K562 (cell line): ENCODE measurements around the gene KLHL22. TPM values are rescaled to one million over a fixed set of nuclear protein-coding genes. Genes with fewer than 3 reads are reported as not detected.

Source experiments
- CXXC5 ChIP-seq: fragments of 250-450 bp; sonication (Bioruptor Pico); IDR thresholded peaks from 2 replicates; pipeline ENCODE4 v1.8.0; 2022; ENCODE audit warnings: inconsistent platforms, mild to moderate bottlenecking, moderate library complexity
- HNRNPK ChIP-seq: fragments of 200-400 bp; formaldehyde crosslinking; IDR thresholded peaks from one replicate; pipeline ENCODE4 v1.6.1; 2018; ENCODE audit warnings: mild to moderate bottlenecking, low read depth, low read length; ENCODE audit not compliant: poor library complexity, severe bottlenecking
- OTX1 ChIP-seq: fragments of 450-650 bp; formaldehyde crosslinking; IDR thresholded peaks from 2 replicates; pipeline ENCODE4 v1.4.0; 2022; ENCODE audit warnings: mild to moderate bottlenecking
- ZNF124 ChIP-seq: sonication (generic); formaldehyde crosslinking; IDR thresholded peaks from 2 replicates; pipeline ENCODE4 v1.8.1; 2022; ENCODE audit warnings: missing genetic modification reagents
- ZNF24 ChIP-seq: fragments of 450-650 bp; IDR thresholded peaks from 2 replicates; pipeline ENCODE4 v1.6.1; 2016
- ZNF778 ChIP-seq: fragments of 450-650 bp; formaldehyde crosslinking; IDR thresholded peaks from 2 replicates; pipeline ENCODE4 v1.4.0; 2020; ENCODE audit warnings: mild to moderate bottlenecking, moderate library complexity
- polyA plus RNA-seq, 8 experiments: library from polyadenylated mRNA; depleted of rRNA in 4 of 8; stranded (reverse) in 5 of 8; unstranded in 3 of 8; fragments of >200 nt; fragmentation: Nextera tagmentation in 2 of 8; fragmentation: Illumina TruSeq in 1 of 8; extraction: Ambion mirVana in 2 of 8; extraction: Trizol in 1 of 8; gene quantifications; 2 replicates each; pipeline versions ENCODE4 v1.2.1 to v1.2.3, GENCODE V29; 2011 to 2014; ENCODE audit warnings: inconsistent platforms in 1 of 8, missing spikeins in 1 of 8
- total RNA-seq, 7 experiments: library from RNA; depleted of rRNA in 6 of 7; stranded (reverse); fragments of >200 nt in 6 of 7; fragmentation: Illumina TruSeq in 2 of 7; extraction: Trizol in 2 of 7; gene quantifications; 2 replicates each; pipeline versions ENCODE4 v1.2.1 to v1.2.3, GENCODE V29; 2011 to 2021; ENCODE audit warnings: low replicate concordance in 1 of 7
- TF ChIP-seq, protein P1 (sequence below): sonication (generic); formaldehyde crosslinking; IDR thresholded peaks from 2 replicates; pipeline ENCODE4 v1.9.0; 2022; ENCODE audit warnings: mild to moderate bottlenecking, missing genetic modification reagents
- TF ChIP-seq, protein P2 (sequence below): sonication (generic); formaldehyde crosslinking; IDR thresholded peaks from 2 replicates; pipeline ENCODE4 v1.8.1; 2023; ENCODE audit warnings: mild to moderate bottlenecking, missing genetic modification reagents
- TF ChIP-seq, protein P3 (sequence below): sonication (generic); formaldehyde crosslinking; IDR thresholded peaks from 2 replicates; pipeline ENCODE4 v1.8.1; 2023; ENCODE audit warnings: mild to moderate bottlenecking, missing genetic modification reagents, moderate library complexity
- TF ChIP-seq, protein P4 (sequence below): fragments of 250-450 bp; sonication (Bioruptor Pico); IDR thresholded peaks from 2 replicates; pipeline ENCODE4 v1.9.0; 2021; ENCODE audit warnings: mild to moderate bottlenecking, inconsistent platforms
- TF ChIP-seq, protein P5 (sequence below): fragments of 250-450 bp; sonication (Bioruptor Pico); IDR thresholded peaks from 2 replicates; pipeline ENCODE4 v1.4.0; 2020
- TF ChIP-seq, protein P6 (sequence below): sonication (generic); formaldehyde crosslinking; IDR thresholded peaks from 2 replicates; pipeline ENCODE4 v1.8.0; 2023; ENCODE audit warnings: mild to moderate bottlenecking, missing genetic modification reagents

KLHL22 gene
- total and polyA plus RNA-seq, 9 of the 15 experiments (the other 6 are each of a cell fraction or from before 2014, with no cell fraction given): 1.3 to 25.6 (median 15.2) TPM

DNA sequence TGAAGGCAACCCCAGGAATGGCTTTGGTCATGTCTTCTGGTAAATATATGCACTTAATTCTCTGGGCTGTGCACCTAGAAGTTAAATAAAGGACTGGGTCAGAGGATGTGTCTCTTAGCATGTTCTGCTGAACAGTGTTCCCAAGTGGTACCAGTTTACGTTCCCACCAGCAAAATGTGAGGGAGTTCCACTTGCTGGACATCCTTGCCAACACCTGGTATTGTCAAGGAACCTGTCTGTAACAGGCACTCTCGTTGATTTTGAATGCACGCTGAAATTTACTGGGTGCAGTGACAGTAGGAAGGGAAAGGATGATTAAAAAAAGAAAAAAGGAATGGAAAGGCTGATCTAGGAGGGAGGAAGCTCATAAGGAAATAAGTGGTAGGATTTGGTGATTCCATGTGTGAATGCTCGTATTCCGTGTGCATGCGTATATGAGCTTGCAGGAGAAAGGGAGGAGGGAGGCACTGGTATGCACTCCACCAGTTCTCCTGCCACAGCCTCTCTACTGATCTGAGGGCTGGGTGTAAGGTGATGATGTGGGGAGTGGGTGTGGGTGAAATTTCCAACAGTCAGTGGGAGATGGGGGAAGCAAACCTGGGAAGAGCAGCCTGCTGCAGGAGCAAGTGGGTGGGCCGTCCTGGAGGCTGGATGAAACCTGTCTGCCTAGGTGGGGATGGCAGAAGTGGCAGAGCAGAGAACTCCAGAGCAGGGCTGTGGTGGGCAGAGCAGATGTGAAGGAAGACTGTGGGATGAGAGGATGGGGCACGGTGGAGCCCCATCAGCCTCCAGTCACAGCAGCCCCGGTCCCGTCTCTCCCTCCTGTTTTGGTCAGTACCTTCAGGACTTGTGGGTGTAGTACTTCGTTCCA, 26.8 kb upstream of the KLHL22 start (continued):
- TF ChIP-seq CXXC5 (no peak), HNRNPK (no peak), ZNF24 (no peak), ZNF778 (CRISPR knock-in tag) (no peak), OTX1 (CRISPR knock-in tag) (peak; percentile 87), ZNF124 (no peak)
- TF ChIP-seq, protein P1, sequence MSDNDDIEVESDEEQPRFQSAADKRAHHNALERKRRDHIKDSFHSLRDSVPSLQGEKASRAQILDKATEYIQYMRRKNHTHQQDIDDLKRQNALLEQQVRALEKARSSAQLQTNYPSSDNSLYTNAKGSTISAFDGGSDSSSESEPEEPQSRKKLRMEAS (CRISPR knock-in tag): peak; percentile 14
- TF ChIP-seq, protein P2, sequence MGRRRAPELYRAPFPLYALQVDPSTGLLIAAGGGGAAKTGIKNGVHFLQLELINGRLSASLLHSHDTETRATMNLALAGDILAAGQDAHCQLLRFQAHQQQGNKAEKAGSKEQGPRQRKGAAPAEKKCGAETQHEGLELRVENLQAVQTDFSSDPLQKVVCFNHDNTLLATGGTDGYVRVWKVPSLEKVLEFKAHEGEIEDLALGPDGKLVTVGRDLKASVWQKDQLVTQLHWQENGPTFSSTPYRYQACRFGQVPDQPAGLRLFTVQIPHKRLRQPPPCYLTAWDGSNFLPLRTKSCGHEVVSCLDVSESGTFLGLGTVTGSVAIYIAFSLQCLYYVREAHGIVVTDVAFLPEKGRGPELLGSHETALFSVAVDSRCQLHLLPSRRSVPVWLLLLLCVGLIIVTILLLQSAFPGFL (CRISPR knock-in tag): no peak
- TF ChIP-seq, protein P3, sequence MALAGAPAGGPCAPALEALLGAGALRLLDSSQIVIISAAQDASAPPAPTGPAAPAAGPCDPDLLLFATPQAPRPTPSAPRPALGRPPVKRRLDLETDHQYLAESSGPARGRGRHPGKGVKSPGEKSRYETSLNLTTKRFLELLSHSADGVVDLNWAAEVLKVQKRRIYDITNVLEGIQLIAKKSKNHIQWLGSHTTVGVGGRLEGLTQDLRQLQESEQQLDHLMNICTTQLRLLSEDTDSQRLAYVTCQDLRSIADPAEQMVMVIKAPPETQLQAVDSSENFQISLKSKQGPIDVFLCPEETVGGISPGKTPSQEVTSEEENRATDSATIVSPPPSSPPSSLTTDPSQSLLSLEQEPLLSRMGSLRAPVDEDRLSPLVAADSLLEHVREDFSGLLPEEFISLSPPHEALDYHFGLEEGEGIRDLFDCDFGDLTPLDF (CRISPR knock-in tag): peak; percentile 52
- TF ChIP-seq, protein P4, sequence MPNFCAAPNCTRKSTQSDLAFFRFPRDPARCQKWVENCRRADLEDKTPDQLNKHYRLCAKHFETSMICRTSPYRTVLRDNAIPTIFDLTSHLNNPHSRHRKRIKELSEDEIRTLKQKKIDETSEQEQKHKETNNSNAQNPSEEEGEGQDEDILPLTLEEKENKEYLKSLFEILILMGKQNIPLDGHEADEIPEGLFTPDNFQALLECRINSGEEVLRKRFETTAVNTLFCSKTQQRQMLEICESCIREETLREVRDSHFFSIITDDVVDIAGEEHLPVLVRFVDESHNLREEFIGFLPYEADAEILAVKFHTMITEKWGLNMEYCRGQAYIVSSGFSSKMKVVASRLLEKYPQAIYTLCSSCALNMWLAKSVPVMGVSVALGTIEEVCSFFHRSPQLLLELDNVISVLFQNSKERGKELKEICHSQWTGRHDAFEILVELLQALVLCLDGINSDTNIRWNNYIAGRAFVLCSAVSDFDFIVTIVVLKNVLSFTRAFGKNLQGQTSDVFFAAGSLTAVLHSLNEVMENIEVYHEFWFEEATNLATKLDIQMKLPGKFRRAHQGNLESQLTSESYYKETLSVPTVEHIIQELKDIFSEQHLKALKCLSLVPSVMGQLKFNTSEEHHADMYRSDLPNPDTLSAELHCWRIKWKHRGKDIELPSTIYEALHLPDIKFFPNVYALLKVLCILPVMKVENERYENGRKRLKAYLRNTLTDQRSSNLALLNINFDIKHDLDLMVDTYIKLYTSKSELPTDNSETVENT (CRISPR knock-in tag): peak; percentile 83
- TF ChIP-seq, protein P5, sequence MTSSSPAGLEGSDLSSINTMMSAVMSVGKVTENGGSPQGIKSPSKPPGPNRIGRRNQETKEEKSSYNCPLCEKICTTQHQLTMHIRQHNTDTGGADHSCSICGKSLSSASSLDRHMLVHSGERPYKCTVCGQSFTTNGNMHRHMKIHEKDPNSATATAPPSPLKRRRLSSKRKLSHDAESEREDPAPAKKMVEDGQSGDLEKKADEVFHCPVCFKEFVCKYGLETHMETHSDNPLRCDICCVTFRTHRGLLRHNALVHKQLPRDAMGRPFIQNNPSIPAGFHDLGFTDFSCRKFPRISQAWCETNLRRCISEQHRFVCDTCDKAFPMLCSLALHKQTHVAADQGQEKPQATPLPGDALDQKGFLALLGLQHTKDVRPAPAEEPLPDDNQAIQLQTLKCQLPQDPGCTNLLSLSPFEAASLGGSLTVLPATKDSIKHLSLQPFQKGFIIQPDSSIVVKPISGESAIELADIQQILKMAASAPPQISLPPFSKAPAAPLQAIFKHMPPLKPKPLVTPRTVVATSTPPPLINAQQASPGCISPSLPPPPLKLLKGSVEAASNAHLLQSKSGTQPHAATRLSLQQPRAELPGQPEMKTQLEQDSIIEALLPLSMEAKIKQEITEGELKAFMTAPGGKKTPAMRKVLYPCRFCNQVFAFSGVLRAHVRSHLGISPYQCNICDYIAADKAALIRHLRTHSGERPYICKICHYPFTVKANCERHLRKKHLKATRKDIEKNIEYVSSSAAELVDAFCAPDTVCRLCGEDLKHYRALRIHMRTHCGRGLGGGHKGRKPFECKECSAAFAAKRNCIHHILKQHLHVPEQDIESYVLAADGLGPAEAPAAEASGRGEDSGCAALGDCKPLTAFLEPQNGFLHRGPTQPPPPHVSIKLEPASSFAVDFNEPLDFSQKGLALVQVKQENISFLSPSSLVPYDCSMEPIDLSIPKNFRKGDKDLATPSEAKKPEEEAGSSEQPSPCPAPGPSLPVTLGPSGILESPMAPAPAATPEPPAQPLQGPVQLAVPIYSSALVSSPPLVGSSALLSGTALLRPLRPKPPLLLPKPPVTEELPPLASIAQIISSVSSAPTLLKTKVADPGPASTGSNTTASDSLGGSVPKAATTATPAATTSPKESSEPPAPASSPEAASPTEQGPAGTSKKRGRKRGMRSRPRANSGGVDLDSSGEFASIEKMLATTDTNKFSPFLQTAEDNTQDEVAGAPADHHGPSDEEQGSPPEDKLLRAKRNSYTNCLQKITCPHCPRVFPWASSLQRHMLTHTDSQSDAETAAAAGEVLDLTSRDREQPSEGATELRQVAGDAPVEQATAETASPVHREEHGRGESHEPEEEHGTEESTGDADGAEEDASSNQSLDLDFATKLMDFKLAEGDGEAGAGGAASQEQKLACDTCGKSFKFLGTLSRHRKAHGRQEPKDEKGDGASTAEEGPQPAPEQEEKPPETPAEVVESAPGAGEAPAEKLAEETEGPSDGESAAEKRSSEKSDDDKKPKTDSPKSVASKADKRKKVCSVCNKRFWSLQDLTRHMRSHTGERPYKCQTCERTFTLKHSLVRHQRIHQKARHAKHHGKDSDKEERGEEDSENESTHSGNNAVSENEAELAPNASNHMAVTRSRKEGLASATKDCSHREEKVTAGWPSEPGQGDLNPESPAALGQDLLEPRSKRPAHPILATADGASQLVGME (CRISPR knock-in tag): peak; percentile 41; the same call in 1 of the 2 replicates
- TF ChIP-seq, protein P6, sequence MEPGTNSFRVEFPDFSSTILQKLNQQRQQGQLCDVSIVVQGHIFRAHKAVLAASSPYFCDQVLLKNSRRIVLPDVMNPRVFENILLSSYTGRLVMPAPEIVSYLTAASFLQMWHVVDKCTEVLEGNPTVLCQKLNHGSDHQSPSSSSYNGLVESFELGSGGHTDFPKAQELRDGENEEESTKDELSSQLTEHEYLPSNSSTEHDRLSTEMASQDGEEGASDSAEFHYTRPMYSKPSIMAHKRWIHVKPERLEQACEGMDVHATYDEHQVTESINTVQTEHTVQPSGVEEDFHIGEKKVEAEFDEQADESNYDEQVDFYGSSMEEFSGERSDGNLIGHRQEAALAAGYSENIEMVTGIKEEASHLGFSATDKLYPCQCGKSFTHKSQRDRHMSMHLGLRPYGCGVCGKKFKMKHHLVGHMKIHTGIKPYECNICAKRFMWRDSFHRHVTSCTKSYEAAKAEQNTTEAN (CRISPR knock-in tag): peak; percentile 76; the same call in 1 of the 2 replicates
